ENCODE results near the gene PCGF5. TPM values are rescaled to one million over a fixed set of nuclear protein-coding genes. Genes with fewer than 3 reads are reported as not detected.

PCGF5 gene
- total and polyA plus RNA-seq, 2 experiments from 2014 or later: 7.7 to 8.7 TPM

DNA sequence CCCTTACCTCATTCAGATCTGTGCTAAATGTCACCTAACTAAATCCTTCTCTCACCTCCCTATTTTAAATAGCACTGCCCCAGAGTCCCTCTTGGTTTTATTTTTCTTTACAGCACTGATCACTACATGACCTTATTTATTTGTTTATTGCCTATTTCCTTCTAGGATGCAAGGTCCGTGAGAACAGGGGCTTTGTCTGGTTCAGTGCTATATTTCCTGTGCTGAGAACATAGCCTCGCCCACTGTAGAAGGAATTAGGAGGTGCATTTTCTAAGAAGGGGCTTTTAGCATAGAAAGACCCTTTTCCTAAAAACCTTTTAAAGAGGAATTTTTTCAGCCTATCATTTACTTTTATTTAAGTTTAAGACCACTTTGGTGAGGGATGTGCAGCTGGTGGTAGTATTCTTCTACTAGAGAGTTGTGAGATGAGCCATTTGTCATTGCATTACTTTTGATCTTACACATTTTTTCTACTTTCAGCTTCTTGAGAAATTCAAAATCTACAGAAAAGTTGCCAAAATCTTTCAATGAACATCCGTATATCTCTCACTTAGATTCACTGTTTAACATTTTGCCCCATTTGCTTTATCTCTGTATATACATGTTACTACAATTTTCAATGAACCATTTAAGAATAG, 13.5 kb upstream of the PCGF5 start:
- peaks cover 31% of the 10 kb centered on the region for H3K4me1 Mint-ChIP-seq
- H3K27ac Mint-ChIP-seq: no peak overlapping the region
- Histone ChIP-seq H3K36me3 (ENCODE audit: insufficient read depth) (no peaks in the 10 kb centered on the region), H3K4me2 (no peak overlapping the region), H3K27ac (ENCODE audit: low read depth) (no peak overlapping the region), H4K20me1 (replicated peaks; ENCODE audit: insufficient read depth) (no peaks in the 10 kb centered on the region), H2AFZ (peak overlapping the region; percentile 25; the same call in 1 of the 2 replicates), H3K9me2 (ENCODE audit: insufficient read depth) (no peaks in the 10 kb centered on the region), H3K4me1 (ENCODE audit: insufficient read depth) (peaks cover 27% of the 10 kb centered on the region), H3K27me3 (ENCODE audit: insufficient read depth) (no peaks in the 10 kb centered on the region), H3F3A (replicated peaks; ENCODE audit: low read depth) (no peaks in the 10 kb centered on the region), H3K4me3 (no peak overlapping the region), H3K79me2 (replicated peaks; ENCODE audit: insufficient read depth) (no peaks in the 10 kb centered on the region)
- H3K4me3 Mint-ChIP-seq: no peak overlapping the region
- no peaks in the 10 kb centered on the region for H3K36me3 Mint-ChIP-seq (ENCODE audit: low read depth)
- no peak for DNase-seq (ENCODE audit: low spot score)
- no peak for TF ChIP-seq EZH2 (IDR thresholded peaks at IDR 0.05; ENCODE audit: low read depth, unreplicated experiment)
- TF ChIP-seq EZH2phosphoT487 (IDR thresholded peaks at IDR 0.05; ENCODE audit: unreplicated experiment): no peak
- TF ChIP-seq POLR2AphosphoS5 (IDR thresholded peaks at IDR 0.05; ENCODE audit: low read depth): no peak
- TF ChIP-seq ZNF114 (CRISPR knock-in tag; IDR thresholded peaks at IDR 0.05): no peak
- TF ChIP-seq, protein P1, sequence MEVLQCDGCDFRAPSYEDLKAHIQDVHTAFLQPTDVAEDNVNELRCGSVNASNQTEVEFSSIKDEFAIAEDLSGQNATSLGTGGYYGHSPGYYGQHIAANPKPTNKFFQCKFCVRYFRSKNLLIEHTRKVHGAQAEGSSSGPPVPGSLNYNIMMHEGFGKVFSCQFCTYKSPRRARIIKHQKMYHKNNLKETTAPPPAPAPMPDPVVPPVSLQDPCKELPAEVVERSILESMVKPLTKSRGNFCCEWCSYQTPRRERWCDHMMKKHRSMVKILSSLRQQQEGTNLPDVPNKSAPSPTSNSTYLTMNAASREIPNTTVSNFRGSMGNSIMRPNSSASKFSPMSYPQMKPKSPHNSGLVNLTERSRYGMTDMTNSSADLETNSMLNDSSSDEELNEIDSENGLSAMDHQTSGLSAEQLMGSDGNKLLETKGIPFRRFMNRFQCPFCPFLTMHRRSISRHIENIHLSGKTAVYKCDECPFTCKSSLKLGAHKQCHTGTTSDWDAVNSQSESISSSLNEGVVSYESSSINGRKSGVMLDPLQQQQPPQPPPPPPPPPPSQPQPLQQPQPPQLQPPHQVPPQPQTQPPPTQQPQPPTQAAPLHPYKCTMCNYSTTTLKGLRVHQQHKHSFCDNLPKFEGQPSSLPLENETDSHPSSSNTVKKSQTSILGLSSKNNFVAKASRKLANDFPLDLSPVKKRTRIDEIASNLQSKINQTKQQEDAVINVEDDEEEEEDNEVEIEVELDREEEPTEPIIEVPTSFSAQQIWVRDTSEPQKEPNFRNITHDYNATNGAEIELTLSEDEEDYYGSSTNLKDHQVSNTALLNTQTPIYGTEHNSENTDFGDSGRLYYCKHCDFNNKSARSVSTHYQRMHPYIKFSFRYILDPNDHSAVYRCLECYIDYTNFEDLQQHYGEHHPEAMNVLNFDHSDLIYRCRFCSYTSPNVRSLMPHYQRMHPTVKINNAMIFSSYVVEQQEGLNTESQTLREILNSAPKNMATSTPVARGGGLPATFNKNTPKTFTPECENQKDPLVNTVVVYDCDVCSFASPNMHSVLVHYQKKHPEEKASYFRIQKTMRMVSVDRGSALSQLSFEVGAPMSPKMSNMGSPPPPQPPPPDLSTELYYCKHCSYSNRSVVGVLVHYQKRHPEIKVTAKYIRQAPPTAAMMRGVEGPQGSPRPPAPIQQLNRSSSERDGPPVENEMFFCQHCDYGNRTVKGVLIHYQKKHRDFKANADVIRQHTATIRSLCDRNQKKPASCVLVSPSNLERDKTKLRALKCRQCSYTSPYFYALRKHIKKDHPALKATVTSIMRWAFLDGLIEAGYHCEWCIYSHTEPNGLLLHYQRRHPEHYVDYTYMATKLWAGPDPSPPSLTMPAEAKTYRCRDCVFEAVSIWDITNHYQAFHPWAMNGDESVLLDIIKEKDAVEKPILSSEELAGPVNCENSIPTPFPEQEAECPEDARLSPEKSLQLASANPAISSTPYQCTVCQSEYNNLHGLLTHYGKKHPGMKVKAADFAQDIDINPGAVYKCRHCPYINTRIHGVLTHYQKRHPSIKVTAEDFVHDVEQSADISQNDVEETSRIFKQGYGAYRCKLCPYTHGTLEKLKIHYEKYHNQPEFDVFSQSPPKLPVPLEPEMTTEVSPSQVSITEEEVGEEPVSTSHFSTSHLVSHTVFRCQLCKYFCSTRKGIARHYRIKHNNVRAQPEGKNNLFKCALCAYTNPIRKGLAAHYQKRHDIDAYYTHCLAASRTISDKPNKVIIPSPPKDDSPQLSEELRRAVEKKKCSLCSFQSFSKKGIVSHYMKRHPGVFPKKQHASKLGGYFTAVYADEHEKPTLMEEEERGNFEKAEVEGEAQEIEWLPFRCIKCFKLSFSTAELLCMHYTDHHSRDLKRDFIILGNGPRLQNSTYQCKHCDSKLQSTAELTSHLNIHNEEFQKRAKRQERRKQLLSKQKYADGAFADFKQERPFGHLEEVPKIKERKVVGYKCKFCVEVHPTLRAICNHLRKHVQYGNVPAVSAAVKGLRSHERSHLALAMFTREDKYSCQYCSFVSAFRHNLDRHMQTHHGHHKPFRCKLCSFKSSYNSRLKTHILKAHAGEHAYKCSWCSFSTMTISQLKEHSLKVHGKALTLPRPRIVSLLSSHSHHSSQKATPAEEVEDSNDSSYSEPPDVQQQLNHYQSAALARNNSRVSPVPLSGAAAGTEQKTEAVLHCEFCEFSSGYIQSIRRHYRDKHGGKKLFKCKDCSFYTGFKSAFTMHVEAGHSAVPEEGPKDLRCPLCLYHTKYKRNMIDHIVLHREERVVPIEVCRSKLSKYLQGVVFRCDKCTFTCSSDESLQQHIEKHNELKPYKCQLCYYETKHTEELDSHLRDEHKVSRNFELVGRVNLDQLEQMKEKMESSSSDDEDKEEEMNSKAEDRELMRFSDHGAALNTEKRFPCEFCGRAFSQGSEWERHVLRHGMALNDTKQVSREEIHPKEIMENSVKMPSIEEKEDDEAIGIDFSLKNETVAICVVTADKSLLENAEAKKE (CRISPR knock-in tag; IDR thresholded peaks at IDR 0.05): no peak
- TF ChIP-seq NANOG (IDR thresholded peaks at IDR 0.05; ENCODE audit: borderline replicate concordance): no peak
- TF ChIP-seq JUNB (IDR thresholded peaks at IDR 0.05; ENCODE audit: unreplicated experiment): no peak
- TF ChIP-seq, protein P2, sequence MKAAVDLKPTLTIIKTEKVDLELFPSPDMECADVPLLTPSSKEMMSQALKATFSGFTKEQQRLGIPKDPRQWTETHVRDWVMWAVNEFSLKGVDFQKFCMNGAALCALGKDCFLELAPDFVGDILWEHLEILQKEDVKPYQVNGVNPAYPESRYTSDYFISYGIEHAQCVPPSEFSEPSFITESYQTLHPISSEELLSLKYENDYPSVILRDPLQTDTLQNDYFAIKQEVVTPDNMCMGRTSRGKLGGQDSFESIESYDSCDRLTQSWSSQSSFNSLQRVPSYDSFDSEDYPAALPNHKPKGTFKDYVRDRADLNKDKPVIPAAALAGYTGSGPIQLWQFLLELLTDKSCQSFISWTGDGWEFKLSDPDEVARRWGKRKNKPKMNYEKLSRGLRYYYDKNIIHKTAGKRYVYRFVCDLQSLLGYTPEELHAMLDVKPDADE (IDR thresholded peaks at IDR 0.05): no peak
- TF ChIP-seq, protein P3, sequence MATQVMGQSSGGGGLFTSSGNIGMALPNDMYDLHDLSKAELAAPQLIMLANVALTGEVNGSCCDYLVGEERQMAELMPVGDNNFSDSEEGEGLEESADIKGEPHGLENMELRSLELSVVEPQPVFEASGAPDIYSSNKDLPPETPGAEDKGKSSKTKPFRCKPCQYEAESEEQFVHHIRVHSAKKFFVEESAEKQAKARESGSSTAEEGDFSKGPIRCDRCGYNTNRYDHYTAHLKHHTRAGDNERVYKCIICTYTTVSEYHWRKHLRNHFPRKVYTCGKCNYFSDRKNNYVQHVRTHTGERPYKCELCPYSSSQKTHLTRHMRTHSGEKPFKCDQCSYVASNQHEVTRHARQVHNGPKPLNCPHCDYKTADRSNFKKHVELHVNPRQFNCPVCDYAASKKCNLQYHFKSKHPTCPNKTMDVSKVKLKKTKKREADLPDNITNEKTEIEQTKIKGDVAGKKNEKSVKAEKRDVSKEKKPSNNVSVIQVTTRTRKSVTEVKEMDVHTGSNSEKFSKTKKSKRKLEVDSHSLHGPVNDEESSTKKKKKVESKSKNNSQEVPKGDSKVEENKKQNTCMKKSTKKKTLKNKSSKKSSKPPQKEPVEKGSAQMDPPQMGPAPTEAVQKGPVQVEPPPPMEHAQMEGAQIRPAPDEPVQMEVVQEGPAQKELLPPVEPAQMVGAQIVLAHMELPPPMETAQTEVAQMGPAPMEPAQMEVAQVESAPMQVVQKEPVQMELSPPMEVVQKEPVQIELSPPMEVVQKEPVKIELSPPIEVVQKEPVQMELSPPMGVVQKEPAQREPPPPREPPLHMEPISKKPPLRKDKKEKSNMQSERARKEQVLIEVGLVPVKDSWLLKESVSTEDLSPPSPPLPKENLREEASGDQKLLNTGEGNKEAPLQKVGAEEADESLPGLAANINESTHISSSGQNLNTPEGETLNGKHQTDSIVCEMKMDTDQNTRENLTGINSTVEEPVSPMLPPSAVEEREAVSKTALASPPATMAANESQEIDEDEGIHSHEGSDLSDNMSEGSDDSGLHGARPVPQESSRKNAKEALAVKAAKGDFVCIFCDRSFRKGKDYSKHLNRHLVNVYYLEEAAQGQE (IDR thresholded peaks at IDR 0.05; ENCODE audit: unreplicated experiment): no peak
- TF ChIP-seq STAT1 (IDR thresholded peaks at IDR 0.05; ENCODE audit: unreplicated experiment): no peak
- no peak for TF ChIP-seq ZNF331 (CRISPR knock-in tag; IDR thresholded peaks at IDR 0.05; ENCODE audit: low read depth)
- no peak for TF ChIP-seq CREB1 (CRISPR knock-in tag; IDR thresholded peaks at IDR 0.05; ENCODE audit: low read depth)
- TF ChIP-seq, protein P4, sequence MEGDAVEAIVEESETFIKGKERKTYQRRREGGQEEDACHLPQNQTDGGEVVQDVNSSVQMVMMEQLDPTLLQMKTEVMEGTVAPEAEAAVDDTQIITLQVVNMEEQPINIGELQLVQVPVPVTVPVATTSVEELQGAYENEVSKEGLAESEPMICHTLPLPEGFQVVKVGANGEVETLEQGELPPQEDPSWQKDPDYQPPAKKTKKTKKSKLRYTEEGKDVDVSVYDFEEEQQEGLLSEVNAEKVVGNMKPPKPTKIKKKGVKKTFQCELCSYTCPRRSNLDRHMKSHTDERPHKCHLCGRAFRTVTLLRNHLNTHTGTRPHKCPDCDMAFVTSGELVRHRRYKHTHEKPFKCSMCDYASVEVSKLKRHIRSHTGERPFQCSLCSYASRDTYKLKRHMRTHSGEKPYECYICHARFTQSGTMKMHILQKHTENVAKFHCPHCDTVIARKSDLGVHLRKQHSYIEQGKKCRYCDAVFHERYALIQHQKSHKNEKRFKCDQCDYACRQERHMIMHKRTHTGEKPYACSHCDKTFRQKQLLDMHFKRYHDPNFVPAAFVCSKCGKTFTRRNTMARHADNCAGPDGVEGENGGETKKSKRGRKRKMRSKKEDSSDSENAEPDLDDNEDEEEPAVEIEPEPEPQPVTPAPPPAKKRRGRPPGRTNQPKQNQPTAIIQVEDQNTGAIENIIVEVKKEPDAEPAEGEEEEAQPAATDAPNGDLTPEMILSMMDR (conservative IDR thresholded peaks at IDR 0.05; ENCODE audit: low read depth in 2 of 2): no peak
- H3K27me3 Mint-ChIP-seq (ENCODE audit: insufficient read depth, low read depth, poor library complexity): no peaks in the 10 kb centered on the region
- no peaks in the 10 kb centered on the region for H3K9me3 Mint-ChIP-seq
- no peak for ATAC-seq

Data from GM23338 (cell line).